ENCODE data around the gene PCDHGB7.

The PCDHGB7 gene

DNA sequence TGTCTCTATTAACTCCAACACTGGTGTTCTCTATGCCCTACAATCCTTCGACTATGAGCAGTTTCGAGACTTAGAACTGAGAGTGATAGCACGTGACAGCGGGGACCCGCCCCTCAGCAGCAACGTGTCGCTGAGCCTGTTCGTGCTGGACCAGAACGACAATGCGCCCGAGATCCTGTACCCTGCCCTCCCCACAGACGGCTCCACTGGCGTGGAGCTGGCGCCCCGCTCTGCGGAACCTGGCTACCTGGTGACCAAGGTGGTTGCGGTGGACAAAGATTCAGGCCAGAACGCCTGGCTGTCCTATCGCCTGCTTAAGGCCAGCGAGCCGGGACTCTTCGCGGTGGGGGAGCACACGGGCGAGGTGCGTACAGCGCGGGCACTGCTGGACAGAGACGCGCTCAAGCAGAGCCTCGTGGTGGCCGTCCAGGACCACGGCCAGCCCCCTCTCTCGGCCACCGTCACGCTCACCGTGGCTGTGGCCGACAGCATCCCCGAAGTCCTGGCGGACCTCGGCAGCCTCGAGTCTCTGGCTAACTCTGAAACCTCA is 5.3 kb downstream of the PCDHGB7 start:
- TF ChIP-seq, protein P1, sequence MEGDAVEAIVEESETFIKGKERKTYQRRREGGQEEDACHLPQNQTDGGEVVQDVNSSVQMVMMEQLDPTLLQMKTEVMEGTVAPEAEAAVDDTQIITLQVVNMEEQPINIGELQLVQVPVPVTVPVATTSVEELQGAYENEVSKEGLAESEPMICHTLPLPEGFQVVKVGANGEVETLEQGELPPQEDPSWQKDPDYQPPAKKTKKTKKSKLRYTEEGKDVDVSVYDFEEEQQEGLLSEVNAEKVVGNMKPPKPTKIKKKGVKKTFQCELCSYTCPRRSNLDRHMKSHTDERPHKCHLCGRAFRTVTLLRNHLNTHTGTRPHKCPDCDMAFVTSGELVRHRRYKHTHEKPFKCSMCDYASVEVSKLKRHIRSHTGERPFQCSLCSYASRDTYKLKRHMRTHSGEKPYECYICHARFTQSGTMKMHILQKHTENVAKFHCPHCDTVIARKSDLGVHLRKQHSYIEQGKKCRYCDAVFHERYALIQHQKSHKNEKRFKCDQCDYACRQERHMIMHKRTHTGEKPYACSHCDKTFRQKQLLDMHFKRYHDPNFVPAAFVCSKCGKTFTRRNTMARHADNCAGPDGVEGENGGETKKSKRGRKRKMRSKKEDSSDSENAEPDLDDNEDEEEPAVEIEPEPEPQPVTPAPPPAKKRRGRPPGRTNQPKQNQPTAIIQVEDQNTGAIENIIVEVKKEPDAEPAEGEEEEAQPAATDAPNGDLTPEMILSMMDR (IDR thresholded peaks at IDR 0.05): no peak

DNA sequence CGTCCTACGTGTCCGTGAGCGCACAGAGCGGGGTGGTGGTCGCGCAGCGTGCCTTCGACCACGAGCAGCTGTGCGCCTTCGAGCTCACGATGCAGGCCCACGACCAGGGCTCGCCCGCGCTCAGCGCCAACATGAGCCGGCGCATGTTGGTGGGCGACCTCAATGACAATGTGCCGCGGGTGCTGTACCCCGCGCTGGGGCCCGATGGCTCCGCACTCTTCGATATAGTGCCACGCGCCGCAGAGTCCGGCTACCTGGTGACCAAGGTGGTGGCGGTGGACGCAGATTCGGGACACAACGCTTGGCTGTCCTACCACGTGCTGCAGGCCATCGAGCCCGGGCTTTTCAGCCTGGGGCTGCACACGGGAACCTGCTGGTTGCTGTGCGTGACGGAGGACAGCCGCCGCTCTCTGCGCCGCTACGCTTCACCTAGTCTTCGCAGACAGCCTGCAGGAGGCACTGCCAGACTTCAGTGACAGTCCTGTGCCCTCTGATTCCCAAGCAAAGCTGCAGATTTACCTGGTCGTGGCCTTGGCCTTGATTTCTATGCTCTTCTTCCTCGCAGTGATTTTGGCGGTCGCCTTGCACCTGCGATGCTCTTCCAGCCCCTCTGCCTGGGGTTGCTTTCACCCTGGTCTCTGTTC is 10.4 kb downstream of the PCDHGB7 start:
- TF ChIP-seq, protein P1 (IDR thresholded peaks at IDR 0.05): no peak

DNA sequence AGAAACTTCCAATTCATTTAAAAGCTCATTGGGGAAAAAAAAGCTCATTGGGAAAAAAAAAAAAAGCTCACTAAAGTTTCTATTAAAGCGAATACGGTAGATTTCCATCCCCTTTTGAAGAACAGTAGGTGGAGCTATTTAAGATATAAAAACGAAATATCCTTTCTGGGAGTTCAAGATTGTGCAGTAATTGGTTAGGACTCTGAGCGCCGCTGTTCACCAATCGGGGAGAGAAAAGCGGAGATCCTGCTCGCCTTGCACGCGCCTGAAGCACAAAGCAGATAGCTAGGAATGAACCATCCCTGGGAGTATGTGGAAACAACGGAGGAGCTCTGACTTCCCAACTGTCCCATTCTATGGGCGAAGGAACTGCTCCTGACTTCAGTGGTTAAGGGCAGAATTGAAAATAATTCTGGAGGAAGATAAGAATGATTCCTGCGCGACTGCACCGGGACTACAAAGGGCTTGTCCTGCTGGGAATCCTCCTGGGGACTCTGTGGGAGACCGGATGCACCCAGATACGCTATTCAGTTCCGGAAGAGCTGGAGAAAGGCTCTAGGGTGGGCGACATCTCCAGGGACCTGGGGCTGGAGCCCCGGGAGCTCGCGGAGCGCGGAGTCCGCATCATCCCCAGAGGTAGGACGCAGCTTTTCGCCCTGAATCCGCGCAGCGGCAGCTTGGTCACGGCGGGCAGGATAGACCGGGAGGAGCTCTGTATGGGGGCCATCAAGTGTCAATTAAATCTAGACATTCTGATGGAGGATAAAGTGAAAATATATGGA is 13.0 kb downstream of the PCDHGB7 start, which contains the start of gene PCDHGA12:
PCDHGA12 (plus strand) TSS at position 176 of the 782 bp plus-strand sequence; CDS start at position 429, 253 bp downstream.
- TF ChIP-seq, protein P1 (IDR thresholded peaks at IDR 0.05): peak; percentile 62

DNA sequence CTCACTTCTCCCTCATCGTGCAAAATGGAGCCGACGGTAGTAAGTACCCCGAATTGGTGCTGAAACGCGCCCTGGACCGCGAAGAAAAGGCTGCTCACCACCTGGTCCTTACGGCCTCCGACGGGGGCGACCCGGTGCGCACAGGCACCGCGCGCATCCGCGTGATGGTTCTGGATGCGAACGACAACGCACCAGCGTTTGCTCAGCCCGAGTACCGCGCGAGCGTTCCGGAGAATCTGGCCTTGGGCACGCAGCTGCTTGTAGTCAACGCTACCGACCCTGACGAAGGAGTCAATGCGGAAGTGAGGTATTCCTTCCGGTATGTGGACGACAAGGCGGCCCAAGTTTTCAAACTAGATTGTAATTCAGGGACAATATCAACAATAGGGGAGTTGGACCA is 13.8 kb downstream of the PCDHGB7 start:
- TF ChIP-seq, protein P1 (IDR thresholded peaks at IDR 0.05): no peak

DNA sequence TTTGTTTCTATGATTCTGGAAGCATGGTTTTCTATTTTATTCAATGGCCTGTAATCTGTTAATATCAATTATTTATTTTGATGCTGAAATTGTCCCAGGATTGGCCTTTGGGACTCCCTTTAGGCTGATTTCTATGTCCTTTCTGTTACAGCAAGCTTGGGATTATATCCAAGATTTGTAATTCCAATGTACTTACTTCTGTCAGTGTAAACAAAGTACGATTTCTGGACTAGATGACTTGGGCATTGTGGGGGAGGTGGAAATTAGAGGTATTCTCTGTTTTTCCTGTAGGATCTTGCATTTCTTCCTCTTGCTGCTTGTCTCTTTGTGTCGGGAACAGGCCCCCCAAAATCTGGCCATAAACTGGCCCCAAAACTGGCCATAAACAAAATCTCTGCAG is 16.5 kb downstream of the PCDHGB7 start:
- TF ChIP-seq, protein P1 (IDR thresholded peaks at IDR 0.05): no peak

DNA sequence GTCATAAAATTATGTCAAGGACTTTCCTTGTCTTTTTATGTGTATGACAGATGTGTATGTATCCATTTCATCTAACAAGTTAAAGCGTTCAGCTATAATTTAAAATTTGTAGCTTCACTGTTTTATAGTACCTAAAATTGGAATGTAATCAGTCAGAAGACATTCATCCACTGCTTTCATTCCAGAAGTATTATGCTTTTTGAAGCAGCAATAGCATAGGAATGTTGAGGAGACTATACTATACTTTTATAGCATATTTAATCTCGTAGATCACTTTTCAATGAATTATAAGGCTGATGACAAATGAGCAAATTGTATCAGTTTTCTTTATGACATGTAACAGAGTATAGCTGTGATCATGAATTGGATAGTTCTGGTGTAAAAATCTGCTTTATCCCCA is 19.7 kb downstream of the PCDHGB7 start:
- TF ChIP-seq, protein P1 (IDR thresholded peaks at IDR 0.05): no peak

DNA sequence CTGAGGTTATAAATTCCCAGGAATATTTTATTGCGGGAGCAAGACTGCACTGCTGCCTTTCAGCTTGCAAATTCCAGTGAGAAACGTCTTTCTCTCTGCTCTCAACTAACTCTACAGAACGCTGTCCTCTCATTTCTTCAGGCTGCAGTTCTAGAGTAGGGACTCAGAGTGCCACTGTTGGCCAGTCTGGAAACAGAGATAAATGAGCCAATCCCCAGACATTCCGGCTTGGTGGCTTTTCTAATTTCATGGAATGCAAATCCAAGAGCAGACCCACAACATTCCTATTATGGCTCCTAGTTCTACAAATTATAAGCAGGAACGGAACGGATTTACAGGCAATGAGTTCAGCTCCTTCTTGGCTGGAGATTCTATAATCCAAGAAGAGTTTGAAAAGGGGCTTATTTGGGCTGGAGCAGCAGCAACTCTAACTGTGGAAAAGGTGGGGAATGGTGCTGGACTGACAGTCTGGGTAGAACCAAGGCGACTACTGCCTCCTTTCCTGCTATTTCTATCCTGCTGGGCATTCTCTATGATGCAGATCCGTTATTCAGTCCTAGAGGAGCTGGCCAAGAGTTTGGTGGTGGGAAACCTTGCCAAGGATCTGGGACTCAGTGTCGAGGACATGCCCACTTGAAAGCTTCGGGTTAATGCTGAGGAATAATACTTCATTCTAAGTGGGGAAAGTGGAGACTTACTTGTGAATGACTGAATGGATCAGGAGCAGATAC is 22.1 kb downstream of the PCDHGB7 start:
- TF ChIP-seq, protein P1 (IDR thresholded peaks at IDR 0.05): no peak

Measured in LNCAP (cell line).